PC-3 (cell line): ENCODE results near the gene MTA1. TPM values are rescaled to one million over a fixed set of nuclear protein-coding genes. Genes with fewer than 3 reads are reported as not detected.

Source experiments
- ATAC-seq: fragments of 200-7000 bp; cut with Tn5 transposase; 2 replicates; pipeline ENCODE4 v1.9.1; 2020; ENCODE audit warnings: mild to moderate bottlenecking, moderate library complexity
- BruUV-seq: library from RNA; stranded (reverse); fragments of 400-500 nt; replicated peaks from 2 replicates; lab custom pipeline; 2021; lab: Mats Ljungman, UMichigan
- CTCF ChIA-PET: fragments of 300-600 bp; sonication (Branson Sonifier 250); formaldehyde crosslinking; loops from one replicate; lab custom pipeline; 2022; ENCODE audit warnings: antibody characterized with exemption; lab: Charles Lee
- POLR2A ChIA-PET: fragments of 300-600 bp; sonication (Branson Sonifier 250); formaldehyde crosslinking; loops from one replicate; lab custom pipeline; 2022; ENCODE audit warnings: antibody characterized with exemption; ENCODE audit not compliant: unreplicated experiment; lab: Charles Lee
- DNase-seq: peaks from one replicate; pipeline ENCODE4 v3.0.0-alpha.2; 2015
- H2AFZ ChIP-seq: fragments of 300-600 bp; sonication (generic); 2 replicates; pipeline ENCODE4 v1.6.0; 2016; ENCODE audit warnings: antibody characterized with exemption, low read length
- H3F3A ChIP-seq: fragments of 300-600 bp; sonication (generic); one replicate; pipeline ENCODE4 v1.6.0; 2017; ENCODE audit warnings: antibody characterized with exemption, low read length, control low read depth, mild to moderate bottlenecking; ENCODE audit not compliant: unreplicated experiment
- H3K27ac ChIP-seq: fragments of 300-600 bp; sonication (generic); 2 replicates; pipeline ENCODE4 v1.5.1; 2016; ENCODE audit warnings: mild to moderate bottlenecking, low read length
- H3K27me3 ChIP-seq: fragments of 300-600 bp; sonication (generic); 2 replicates; pipeline ENCODE4 v1.6.1; 2016; ENCODE audit warnings: low read length, mixed read lengths
- H3K36me3 ChIP-seq: fragments of 300-600 bp; sonication (generic); 2 replicates; pipeline ENCODE4 v1.6.1; 2016; ENCODE audit warnings: low read depth, mixed run types, low read length, mixed read lengths
- H3K4me1 ChIP-seq: fragments of 300-600 bp; sonication (generic); 2 replicates; pipeline ENCODE4 v1.5.1; 2016; ENCODE audit warnings: low read length; ENCODE audit not compliant: insufficient read depth
- H3K4me2 ChIP-seq: fragments of 300-600 bp; sonication (generic); 2 replicates; pipeline ENCODE4 v1.6.0; 2016; ENCODE audit warnings: low read length
- H3K4me3 ChIP-seq: fragments of 300-600 bp; sonication (generic); 2 replicates; pipeline ENCODE4 v1.5.1; 2016; ENCODE audit warnings: mild to moderate bottlenecking, low read length, mixed read lengths
- H3K79me2 ChIP-seq: fragments of 300-600 bp; sonication (generic); 2 replicates; pipeline ENCODE4 v1.6.1; 2017; ENCODE audit warnings: low read length, mixed read lengths
- H3K9ac ChIP-seq: fragments of 300-600 bp; sonication (generic); 2 replicates; pipeline ENCODE4 v1.6.0; 2016; ENCODE audit warnings: mild to moderate bottlenecking, low read length
- H3K9me2 ChIP-seq: fragments of 300-600 bp; sonication (generic); replicated peaks from 2 replicates; pipeline ENCODE4 v1.6.1; 2016; ENCODE audit warnings: mixed run types, low read length, mixed read lengths
- H3K9me3 ChIP-seq: fragments of 300-600 bp; sonication (generic); 2 replicates; pipeline ENCODE4 v1.6.1; 2016; ENCODE audit warnings: low read length, mixed read lengths
- H4K20me1 ChIP-seq: fragments of 300-600 bp; sonication (generic); 2 replicates; pipeline ENCODE4 v1.6.1; 2016; ENCODE audit warnings: low read length, mixed read lengths
- EZH2 ChIP-seq: fragments of 300-600 bp; sonication (generic); IDR thresholded peaks from one replicate; pipeline ENCODE4 v1.6.1; 2017; ENCODE audit warnings: antibody characterized with exemption, mild to moderate bottlenecking, low read length; ENCODE audit not compliant: unreplicated experiment
- EZH2phosphoT487 ChIP-seq: fragments of 300-600 bp; sonication (generic); IDR thresholded peaks from 2 replicates; pipeline ENCODE4 v1.6.1; 2018; ENCODE audit warnings: mild to moderate bottlenecking, antibody characterized with exemption, low read length, borderline replicate concordance
- intact Hi-C: fragments of 100-400 bp; cut with micrococcal nuclease; formaldehyde crosslinking; loops from 2 replicates; pipeline ENCODE4 v1.9.0; 2023
- total RNA-seq: library from RNA; depleted of rRNA; stranded (reverse); fragments of >200 nt; gene quantifications from 2 replicates; pipeline ENCODE4 v1.2.3, GENCODE V29; 2014
- TF ChIP-seq, protein P1 (sequence below): fragments of 300-600 bp; sonication (generic); conservative IDR thresholded peaks from 2 replicates; pipeline ENCODE4 v1.5.1; 2017; ENCODE audit warnings: antibody characterized with exemption, low read depth, mild to moderate bottlenecking, low read length

The MTA1 gene
- total RNA-seq, 1 experiment from 2014 or later, result 82.3 TPM

GRCh38 chr14:105499256-105500035 lies 79.8 kb downstream of the MTA1 start:
- H3K9ac ChIP-seq, result no peak overlapping the region
- H2AFZ ChIP-seq, result no peak overlapping the region
- no peak for DNase-seq
- no peaks in the 10 kb centered on the region for H3F3A ChIP-seq
- H3K27ac ChIP-seq, result no peak overlapping the region
- H3K27me3 ChIP-seq, result no peaks in the 10 kb centered on the region
- H3K36me3 ChIP-seq, result no peaks in the 10 kb centered on the region
- no peak overlapping the region for H3K4me2 ChIP-seq
- H3K4me1 ChIP-seq, result no peaks in the 10 kb centered on the region
- no peaks in the 10 kb centered on the region for H3K79me2 ChIP-seq
- POLR2A ChIA-PET, result no interaction called here
- intact Hi-C loops, result no loop called here
- CTCF ChIA-PET, result no interaction called here
- H3K4me3 ChIP-seq, result no peak overlapping the region
- no TSS peak for BruUV-seq
- no peaks in the 10 kb centered on the region for H4K20me1 ChIP-seq
- no peak for ATAC-seq
- TF ChIP-seq EZH2, result no peak
- TF ChIP-seq, protein P1, sequence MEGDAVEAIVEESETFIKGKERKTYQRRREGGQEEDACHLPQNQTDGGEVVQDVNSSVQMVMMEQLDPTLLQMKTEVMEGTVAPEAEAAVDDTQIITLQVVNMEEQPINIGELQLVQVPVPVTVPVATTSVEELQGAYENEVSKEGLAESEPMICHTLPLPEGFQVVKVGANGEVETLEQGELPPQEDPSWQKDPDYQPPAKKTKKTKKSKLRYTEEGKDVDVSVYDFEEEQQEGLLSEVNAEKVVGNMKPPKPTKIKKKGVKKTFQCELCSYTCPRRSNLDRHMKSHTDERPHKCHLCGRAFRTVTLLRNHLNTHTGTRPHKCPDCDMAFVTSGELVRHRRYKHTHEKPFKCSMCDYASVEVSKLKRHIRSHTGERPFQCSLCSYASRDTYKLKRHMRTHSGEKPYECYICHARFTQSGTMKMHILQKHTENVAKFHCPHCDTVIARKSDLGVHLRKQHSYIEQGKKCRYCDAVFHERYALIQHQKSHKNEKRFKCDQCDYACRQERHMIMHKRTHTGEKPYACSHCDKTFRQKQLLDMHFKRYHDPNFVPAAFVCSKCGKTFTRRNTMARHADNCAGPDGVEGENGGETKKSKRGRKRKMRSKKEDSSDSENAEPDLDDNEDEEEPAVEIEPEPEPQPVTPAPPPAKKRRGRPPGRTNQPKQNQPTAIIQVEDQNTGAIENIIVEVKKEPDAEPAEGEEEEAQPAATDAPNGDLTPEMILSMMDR, result no peak
- no peak for TF ChIP-seq EZH2phosphoT487
- H3K9me2 ChIP-seq, result no peaks in the 10 kb centered on the region
- no peaks in the 10 kb centered on the region for H3K9me3 ChIP-seq

DNA sequence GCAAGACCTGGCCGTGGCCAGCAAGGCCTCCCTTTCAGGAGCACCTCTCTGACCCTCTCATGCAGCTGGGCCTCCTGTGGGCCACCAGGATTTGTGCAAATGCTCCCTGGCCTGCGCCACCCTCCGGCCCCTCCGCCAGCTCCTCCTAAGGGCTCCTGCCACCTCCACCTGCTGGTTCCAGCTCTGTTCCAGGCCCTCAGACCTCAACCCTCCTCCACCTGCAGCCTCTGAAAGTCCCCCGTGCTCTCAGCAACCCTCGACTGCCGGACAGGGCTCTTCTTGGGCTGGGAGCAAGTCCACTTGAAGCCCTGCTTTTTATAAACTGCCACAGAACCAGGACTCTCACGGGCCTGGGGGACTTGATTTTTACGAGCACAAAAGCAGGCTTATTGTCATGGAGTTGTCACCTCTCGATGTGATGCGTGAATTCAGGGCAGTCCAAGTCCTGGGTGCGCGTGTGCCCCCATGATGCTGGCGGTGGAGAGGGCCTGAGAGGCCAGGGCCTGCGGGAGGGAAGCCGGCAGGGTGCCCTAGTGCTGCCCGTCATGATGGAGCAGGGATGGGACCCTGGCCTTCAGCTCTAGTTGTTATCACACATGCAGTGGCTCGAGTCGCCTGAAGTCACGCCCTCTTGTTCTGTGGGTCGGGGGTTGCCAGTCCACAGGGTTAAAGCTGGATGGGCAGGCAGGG lies 80.6 kb downstream of the MTA1 start:
- Histone ChIP-seq H3K27ac (no peak overlapping the region), H3K79me2 (no peaks in the 10 kb centered on the region), H3K27me3 (no peaks in the 10 kb centered on the region), H3F3A (no peaks in the 10 kb centered on the region), H3K9me2 (no peaks in the 10 kb centered on the region), H3K9ac (no peak overlapping the region), H3K9me3 (no peaks in the 10 kb centered on the region), H3K36me3 (no peaks in the 10 kb centered on the region), H3K4me1 (no peaks in the 10 kb centered on the region), H3K4me3 (no peak overlapping the region), H4K20me1 (no peaks in the 10 kb centered on the region), H3K4me2 (no peak overlapping the region), H2AFZ (no peak overlapping the region)
- intact Hi-C loops, result no loop called here
- ATAC-seq (no peak), DNase-seq (no peak)
- ChIA-PET POLR2A (no interaction called here), CTCF (no interaction called here)
- BruUV-seq, result no TSS peak
- TF ChIP-seq EZH2 (no peak), EZH2phosphoT487 (no peak)
- TF ChIP-seq, protein P1, result no peak

- H3F3A ChIP-seq, result no peaks in the 10 kb centered on the region
- H3K9me2 ChIP-seq, result no peaks in the 10 kb centered on the region
- ChIA-PET CTCF (no interaction called here), POLR2A (no interaction called here)
- H3K27ac ChIP-seq, result no peak overlapping the region
- H4K20me1 ChIP-seq, result no peaks in the 10 kb centered on the region
- H3K4me1 ChIP-seq, result no peaks in the 10 kb centered on the region
- H3K4me2 ChIP-seq, result no peak overlapping the region
- intact Hi-C loops, result no loop called here
- no peak overlapping the region for H3K9ac ChIP-seq
- TF ChIP-seq, protein P1, result no peak
- TF ChIP-seq EZH2phosphoT487, result no peak
- TF ChIP-seq EZH2, result no peak
- BruUV-seq, result no TSS peak
- H3K79me2 ChIP-seq, result no peaks in the 10 kb centered on the region
- no peaks in the 10 kb centered on the region for H3K27me3 ChIP-seq
- no peak for ATAC-seq
- no peak overlapping the region for H3K4me3 ChIP-seq
- no peaks in the 10 kb centered on the region for H3K9me3 ChIP-seq
- H2AFZ ChIP-seq, result no peak overlapping the region
- DNase-seq, result no peak
- H3K36me3 ChIP-seq, result no peaks in the 10 kb centered on the region
Observed at GRCh38 chr14:105500726-105501101, 81.1 kb downstream of the MTA1 start.
